C4-2B (cell line): Measurements from ENCODE around the gene HERPUD2.

Experiments
- CTCF ChIP-seq: fragments of 450-650 bp; conservative IDR thresholded peaks from 2 replicates; pipeline ENCODE4 v1.5.1; 2017; ENCODE audit warnings: mild to moderate bottlenecking
- ZFX ChIP-seq: fragments of 450-650 bp; IDR thresholded peaks from 2 replicates; pipeline ENCODE4 v1.6.1; 2017

DNA sequence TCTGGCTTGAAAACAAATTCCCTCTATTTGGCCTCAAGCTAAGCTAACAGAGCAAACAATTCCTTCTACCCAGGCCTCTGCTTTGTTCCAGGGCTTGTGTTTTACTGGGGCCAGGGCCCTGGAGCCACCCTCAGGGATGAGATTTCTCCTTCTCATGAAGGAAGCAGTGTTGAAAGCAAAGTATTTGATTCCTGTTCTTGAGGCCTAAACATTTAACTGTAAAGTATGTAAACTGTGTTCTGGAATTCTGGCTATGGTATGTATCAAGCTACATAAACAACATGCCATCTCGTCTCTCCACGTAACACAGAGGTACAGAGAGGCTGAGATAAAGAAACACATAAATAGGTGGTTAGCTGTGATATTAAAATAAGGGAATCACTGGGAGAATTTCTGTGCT, 81.8 kb downstream of the HERPUD2 start:
- no peak for TF ChIP-seq CTCF
- TF ChIP-seq ZFX: no peak
